Hepatocyte (in vitro differentiated cells): Measurements from ENCODE around the gene MBD5.

ENCODE experiments used
- CTCF ChIP-seq: fragments of 200-600 bp; sonication (generic); IDR thresholded peaks from 2 replicates; pipeline ENCODE4 v1.5.1; 2016; ENCODE audit warnings: antibody characterized with exemption, mild to moderate bottlenecking; ENCODE audit not compliant: poor library complexity
- EZH2 ChIP-seq: fragments of 200-600 bp; sonication (generic); IDR thresholded peaks from 2 replicates; pipeline ENCODE4 v1.6.1; 2016; ENCODE audit warnings: antibody characterized with exemption, mild to moderate bottlenecking, borderline replicate concordance
- EZH2phosphoT487 ChIP-seq: fragments of 200-600 bp; sonication (generic); IDR thresholded peaks from one replicate; pipeline ENCODE4 v1.6.1; 2018; ENCODE audit warnings: antibody characterized with exemption, mild to moderate bottlenecking, low read depth, moderate library complexity; ENCODE audit not compliant: unreplicated experiment, severe bottlenecking

GRCh38 chr2:148305476-148305875 lies 284.6 kb downstream of the MBD5 start:
- TF ChIP-seq CTCF (no peak), EZH2 (no peak), EZH2phosphoT487 (no peak)
